ENCODE measurements around the gene MATCAP1.

DNA sequence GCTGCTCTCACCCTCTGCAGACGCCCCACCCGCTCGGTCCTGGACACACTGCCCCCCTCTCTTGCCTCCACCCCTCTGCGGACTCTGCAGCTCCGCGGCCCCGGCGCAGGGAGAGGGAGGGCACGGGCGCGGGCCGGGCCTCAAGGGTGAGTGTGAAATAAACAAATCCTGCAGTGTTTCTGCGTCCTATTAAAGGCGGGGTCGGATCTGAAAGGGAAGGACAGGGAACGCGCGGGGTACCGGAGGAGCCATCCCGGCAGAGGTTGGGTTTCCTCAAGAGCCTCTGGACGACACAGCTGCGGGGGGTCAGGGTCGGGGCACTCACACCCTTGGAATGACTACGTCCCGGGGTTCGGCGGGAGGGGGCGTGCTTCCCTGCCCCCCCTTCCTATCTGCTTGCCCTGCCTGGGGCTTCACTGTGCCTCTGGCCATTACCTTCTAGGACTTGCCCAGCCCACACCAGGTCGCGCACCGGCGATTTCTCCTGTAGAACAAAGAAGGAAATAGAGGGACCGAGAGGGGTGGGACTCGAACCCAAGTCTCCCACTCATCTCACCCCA is 19.7 kb downstream of the MATCAP1 start:
- TF ChIP-seq, protein P1, sequence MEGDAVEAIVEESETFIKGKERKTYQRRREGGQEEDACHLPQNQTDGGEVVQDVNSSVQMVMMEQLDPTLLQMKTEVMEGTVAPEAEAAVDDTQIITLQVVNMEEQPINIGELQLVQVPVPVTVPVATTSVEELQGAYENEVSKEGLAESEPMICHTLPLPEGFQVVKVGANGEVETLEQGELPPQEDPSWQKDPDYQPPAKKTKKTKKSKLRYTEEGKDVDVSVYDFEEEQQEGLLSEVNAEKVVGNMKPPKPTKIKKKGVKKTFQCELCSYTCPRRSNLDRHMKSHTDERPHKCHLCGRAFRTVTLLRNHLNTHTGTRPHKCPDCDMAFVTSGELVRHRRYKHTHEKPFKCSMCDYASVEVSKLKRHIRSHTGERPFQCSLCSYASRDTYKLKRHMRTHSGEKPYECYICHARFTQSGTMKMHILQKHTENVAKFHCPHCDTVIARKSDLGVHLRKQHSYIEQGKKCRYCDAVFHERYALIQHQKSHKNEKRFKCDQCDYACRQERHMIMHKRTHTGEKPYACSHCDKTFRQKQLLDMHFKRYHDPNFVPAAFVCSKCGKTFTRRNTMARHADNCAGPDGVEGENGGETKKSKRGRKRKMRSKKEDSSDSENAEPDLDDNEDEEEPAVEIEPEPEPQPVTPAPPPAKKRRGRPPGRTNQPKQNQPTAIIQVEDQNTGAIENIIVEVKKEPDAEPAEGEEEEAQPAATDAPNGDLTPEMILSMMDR (optimal IDR thresholded peaks at IDR 0.05 in 1 of 3, IDR thresholded peaks at IDR 0.05 in 1 of 3, conservative IDR thresholded peaks at IDR 0.05 in 1 of 3; ENCODE audit: extremely low read depth in 1 of 3, insufficient read depth in 2 of 3, low read length in 3 of 3) = no peak
- TF ChIP-seq EZH2 (IDR thresholded peaks at IDR 0.05; ENCODE audit: low read length) = no peak
